Natural killer cell (primary cell): Measurements from ENCODE around the gene SYNJ2. TPM values are rescaled to one million over a fixed set of nuclear protein-coding genes. Genes with fewer than 3 reads are reported as not detected.

ENCODE experiments used
- ATAC-seq, 3 donors: fragments of 150-1000 bp in 2 of 3; fragments of 200-7000 bp in 1 of 3; cut with Tn5 transposase; 1 replicate in 1 of 3; 2 replicates in 2 of 3; pipeline ENCODE4 v1.10.0; 2021; ENCODE audit warnings: mild to moderate bottlenecking in 2 of 3, moderate library complexity in 2 of 3
- DNase-seq, 2 donors: peaks; one replicate each; pipeline versions ENCODE4 v3.0.0 to v3.0.0-alpha.2; 2013 to 2021; ENCODE audit warnings: mixed read lengths in 1 of 2
- H3K27ac ChIP-seq: one replicate; pipeline ENCODE4 v1.5.1; 2013; ENCODE audit warnings: mild to moderate bottlenecking, low read length
- H3K27me3 ChIP-seq: one replicate; pipeline ENCODE4 v1.6.1; 2013; ENCODE audit warnings: low read length; ENCODE audit not compliant: control insufficient read depth, insufficient read depth
- H3K36me3 ChIP-seq: one replicate; pipeline ENCODE4 v1.6.1; 2013; ENCODE audit warnings: low read length; ENCODE audit not compliant: control insufficient read depth, insufficient read depth
- H3K4me1 ChIP-seq: one replicate; pipeline ENCODE4 v1.6.1; 2013; ENCODE audit warnings: low read length; ENCODE audit not compliant: control insufficient read depth, insufficient read depth
- H3K4me3 ChIP-seq: one replicate; pipeline ENCODE4 v1.5.1; 2013; ENCODE audit warnings: low read length
- H3K9me3 ChIP-seq: one replicate; pipeline ENCODE4 v1.6.1; 2013; ENCODE audit warnings: low read length; ENCODE audit not compliant: control insufficient read depth, insufficient read depth
- H3K27ac Mint-ChIP-seq, 2 donors: one replicate each; pipeline ENCODE4 v1.8.0; 2022; ENCODE audit warnings: mild to moderate bottlenecking in 2 of 2, mixed read lengths in 2 of 2, moderate library complexity in 1 of 2
- H3K27me3 Mint-ChIP-seq, 2 donors: one replicate each; pipeline ENCODE4 v1.8.0; 2022; ENCODE audit warnings: low read depth in 2 of 2, mixed read lengths in 2 of 2
- H3K36me3 Mint-ChIP-seq: one replicate; pipeline ENCODE4 v1.8.0; 2022; ENCODE audit warnings: mixed read lengths
- H3K4me1 Mint-ChIP-seq, 2 donors: one replicate each; pipeline ENCODE4 v1.8.0; 2022; ENCODE audit warnings: mixed read lengths in 2 of 2
- H3K4me3 Mint-ChIP-seq: one replicate; pipeline ENCODE4 v1.8.0; 2022; ENCODE audit warnings: mild to moderate bottlenecking, moderate library complexity, mixed read lengths
- H3K9me3 Mint-ChIP-seq, 2 donors: one replicate each; pipeline ENCODE4 v1.8.0; 2022; ENCODE audit warnings: mixed read lengths in 2 of 2
- WGBS: methylation state at CpG from one replicate; pipeline ENCODE4 v1.1.7; 2013; ENCODE audit warnings: missing lambda C conversion rate; ENCODE audit not compliant: insufficient coverage; 5-methylcytosine and 5-hydroxymethylcytosine counted together
- intact Hi-C: fragments of 100-400 bp; cut with micrococcal nuclease; formaldehyde crosslinking; loops from one replicate; pipeline ENCODE4 v1.14.2; 2022
- total RNA-seq, 4 donors: library from RNA; stranded (reverse); fragments of 120-200 nt in 1 of 4; gene quantifications; one replicate each; pipeline versions ENCODE4 v1.2.3 to v1.2.4, GENCODE V29; 2013 to 2022
- TF ChIP-seq, protein P1 (sequence below): fragments of 200-600 bp; IDR thresholded peaks from one replicate; pipeline ENCODE4 v1.8.0; 2022; ENCODE audit warnings: antibody characterized with exemption

The SYNJ2 gene
- total RNA-seq, 3 donors from 2014 or later (not counting 1 experiment from before 2014, with no cell fraction given): 24.4 to 47.0 (median 28.0) TPM

DNA sequence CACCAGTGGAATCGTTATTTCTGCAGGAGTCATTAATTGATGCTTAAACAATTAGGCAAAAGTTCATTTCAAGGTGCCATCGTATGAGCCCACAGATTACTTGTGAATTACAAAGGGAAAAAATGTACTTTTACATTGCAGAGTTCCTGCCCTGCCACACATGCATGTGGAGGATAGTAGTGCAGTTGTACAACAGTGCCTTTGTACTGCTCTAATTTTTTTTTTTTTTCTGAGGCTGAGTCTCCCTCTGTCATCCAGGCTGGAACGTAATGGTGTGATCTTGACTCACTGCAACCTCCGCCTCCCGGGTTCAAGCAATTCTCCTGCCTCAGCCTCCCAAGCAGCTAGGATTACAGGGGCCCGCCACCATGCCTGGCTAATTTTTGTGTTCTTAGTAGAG is 26.0 kb upstream of the SYNJ2 start:
- Histone ChIP-seq H3K4me3 (no peak overlapping the region), H3K9me3 (peaks cover 14% of the 10 kb centered on the region), H3K27ac (no peak overlapping the region), H3K27me3 (no peaks in the 10 kb centered on the region), H3K4me1 (no peaks in the 10 kb centered on the region), H3K36me3 (no peaks in the 10 kb centered on the region)
- WGBS: 97% methylated on average over 6 of the region's 6 CpGs
- intact Hi-C loops: no loop called here
- H3K27me3 Mint-ChIP-seq: peaks cover 15 to 19% of the 10 kb centered on the region in 2 donors
- H3K4me3 Mint-ChIP-seq: no peak overlapping the region
- no peaks in the 10 kb centered on the region for H3K4me1 Mint-ChIP-seq
- ATAC-seq (no peak), DNase-seq (no peak)
- no peak overlapping the region for H3K27ac Mint-ChIP-seq
- TF ChIP-seq, protein P1, sequence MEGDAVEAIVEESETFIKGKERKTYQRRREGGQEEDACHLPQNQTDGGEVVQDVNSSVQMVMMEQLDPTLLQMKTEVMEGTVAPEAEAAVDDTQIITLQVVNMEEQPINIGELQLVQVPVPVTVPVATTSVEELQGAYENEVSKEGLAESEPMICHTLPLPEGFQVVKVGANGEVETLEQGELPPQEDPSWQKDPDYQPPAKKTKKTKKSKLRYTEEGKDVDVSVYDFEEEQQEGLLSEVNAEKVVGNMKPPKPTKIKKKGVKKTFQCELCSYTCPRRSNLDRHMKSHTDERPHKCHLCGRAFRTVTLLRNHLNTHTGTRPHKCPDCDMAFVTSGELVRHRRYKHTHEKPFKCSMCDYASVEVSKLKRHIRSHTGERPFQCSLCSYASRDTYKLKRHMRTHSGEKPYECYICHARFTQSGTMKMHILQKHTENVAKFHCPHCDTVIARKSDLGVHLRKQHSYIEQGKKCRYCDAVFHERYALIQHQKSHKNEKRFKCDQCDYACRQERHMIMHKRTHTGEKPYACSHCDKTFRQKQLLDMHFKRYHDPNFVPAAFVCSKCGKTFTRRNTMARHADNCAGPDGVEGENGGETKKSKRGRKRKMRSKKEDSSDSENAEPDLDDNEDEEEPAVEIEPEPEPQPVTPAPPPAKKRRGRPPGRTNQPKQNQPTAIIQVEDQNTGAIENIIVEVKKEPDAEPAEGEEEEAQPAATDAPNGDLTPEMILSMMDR: no peak
- H3K9me3 Mint-ChIP-seq: peaks cover 7 to 10% of the 10 kb centered on the region in 2 donors
- peaks cover 17% of the 10 kb centered on the region for H3K36me3 Mint-ChIP-seq

DNA sequence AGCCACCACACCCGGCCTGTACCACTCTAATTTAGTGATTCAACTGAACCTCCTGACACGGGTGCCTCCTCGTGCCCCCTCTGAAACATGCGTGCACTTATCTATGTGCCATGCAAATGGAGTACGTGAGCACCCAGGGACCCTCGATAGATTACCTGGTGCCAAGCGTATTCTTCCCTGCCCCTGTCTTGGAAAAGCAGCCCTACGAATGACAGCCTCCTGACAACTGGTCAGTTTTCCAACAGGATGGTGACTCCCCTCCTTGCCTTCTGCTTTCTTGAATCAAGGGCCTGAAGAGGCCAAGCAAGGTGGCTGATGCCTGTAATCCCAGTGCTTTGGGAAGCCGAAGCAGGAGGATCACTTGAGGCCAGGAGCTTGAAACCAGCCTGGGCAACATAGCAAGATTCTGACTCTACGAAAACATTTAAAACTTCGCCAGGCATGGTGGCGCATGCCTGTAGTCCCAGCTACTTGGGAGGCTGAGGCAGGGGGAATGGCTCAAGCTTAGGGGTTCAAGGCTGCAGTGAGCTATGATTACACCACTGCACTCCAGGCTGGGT is 25.4 kb upstream of the SYNJ2 start:
- ATAC-seq (no peak), DNase-seq (no peak)
- WGBS: 94% methylated on average over 12 of the region's 12 CpGs
- no peaks in the 10 kb centered on the region for H3K36me3 ChIP-seq
- peaks cover 17% of the 10 kb centered on the region for H3K36me3 Mint-ChIP-seq
- no peaks in the 10 kb centered on the region for H3K4me1 ChIP-seq
- H3K27me3 ChIP-seq: no peaks in the 10 kb centered on the region
- H3K9me3 Mint-ChIP-seq: peaks cover 7 to 10% of the 10 kb centered on the region in 2 donors
- TF ChIP-seq, protein P1: no peak
- no peak overlapping the region for H3K27ac ChIP-seq
- H3K4me3 Mint-ChIP-seq: no peak overlapping the region
- intact Hi-C loops: no loop called here
- H3K9me3 ChIP-seq: peaks cover 14% of the 10 kb centered on the region
- H3K4me1 Mint-ChIP-seq: no peaks in the 10 kb centered on the region
- peaks cover 17 to 19% of the 10 kb centered on the region in 2 donors for H3K27me3 Mint-ChIP-seq
- no peak overlapping the region for H3K4me3 ChIP-seq
- H3K27ac Mint-ChIP-seq: no peak overlapping the region

DNA sequence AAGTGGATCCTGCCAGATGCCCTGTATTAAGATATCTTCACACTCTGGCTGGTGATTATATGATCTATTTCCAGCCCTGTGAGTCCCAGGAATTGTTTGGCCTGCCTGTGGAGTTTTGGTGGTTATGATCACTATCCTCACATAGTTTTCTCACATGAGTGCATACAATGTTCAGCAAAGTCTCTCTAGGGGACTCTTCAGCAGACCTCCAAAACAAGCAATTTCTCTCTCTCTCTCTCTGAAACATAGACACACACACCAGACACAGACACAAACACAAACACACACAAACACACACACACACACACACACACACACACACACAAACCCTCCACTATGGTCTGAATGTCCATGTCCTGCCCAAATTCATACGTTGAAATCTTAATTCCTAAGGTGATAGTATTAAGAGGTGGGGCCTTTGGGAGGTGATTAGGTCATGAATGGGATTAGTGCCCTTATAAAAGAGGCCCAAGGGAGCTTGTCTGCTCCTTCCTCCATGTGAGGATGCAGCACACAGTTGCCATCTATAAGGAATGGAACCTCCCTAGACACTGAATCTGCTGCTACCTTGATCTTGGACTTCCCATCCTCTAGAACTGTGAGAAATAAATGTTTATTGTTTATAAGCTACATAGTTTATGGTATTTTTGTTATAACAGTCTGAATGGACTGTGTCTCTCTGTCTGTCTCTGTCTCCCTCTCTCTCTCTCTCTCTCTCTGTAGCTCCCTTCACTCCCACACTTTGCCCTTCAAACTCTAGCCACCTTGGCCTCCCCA is 22.0 kb upstream of the SYNJ2 start:
- Mint-ChIP-seq H3K27ac (no peak overlapping the region), H3K4me3 (no peak overlapping the region), H3K9me3 (peaks cover 7 to 10% of the 10 kb centered on the region in 2 donors), H3K36me3 (peaks cover 17% of the 10 kb centered on the region), H3K27me3 (peaks cover 9 to 12% of the 10 kb centered on the region in 2 donors), H3K4me1 (peaks cover 14% of the 10 kb centered on the region in 2 donors)
- Histone ChIP-seq H3K36me3 (no peaks in the 10 kb centered on the region), H3K4me3 (no peak overlapping the region), H3K4me1 (no peaks in the 10 kb centered on the region), H3K27me3 (no peaks in the 10 kb centered on the region), H3K9me3 (peaks cover 14% of the 10 kb centered on the region), H3K27ac (no peak overlapping the region)
- 83% methylated on average over 1 of the region's 1 CpG for WGBS
- intact Hi-C loops: no loop called here
- DNase-seq: no peak
- ATAC-seq: no peak
- TF ChIP-seq, protein P1: no peak
